Esophagus (tissue), 2 donors: Measurements from ENCODE around the gene SH2D7. TPM values are rescaled to one million over a fixed set of nuclear protein-coding genes. Genes with fewer than 3 reads are reported as not detected.

Source experiments
- H3K27ac ChIP-seq, 2 donors: one replicate each; pipeline ENCODE4 v1.5.1; 2013; ENCODE audit warnings: low read depth in 2 of 2, mild to moderate bottlenecking in 2 of 2, inconsistent platforms in 1 of 2, low read length in 1 of 2, moderate library complexity in 1 of 2
- H3K27me3 ChIP-seq, 2 donors: one replicate each; pipeline ENCODE4 v1.6.1; 2013; ENCODE audit warnings: low read length in 2 of 2, control low read depth in 1 of 2, mild to moderate bottlenecking in 1 of 2; ENCODE audit not compliant: insufficient read depth in 2 of 2, control insufficient read depth in 1 of 2
- H3K36me3 ChIP-seq, 2 donors: one replicate each; pipeline ENCODE4 v1.6.1; 2013; ENCODE audit warnings: low read length in 1 of 2; ENCODE audit not compliant: control insufficient read depth in 2 of 2, insufficient read depth in 2 of 2
- H3K4me1 ChIP-seq, 2 donors: one replicate each; pipeline ENCODE4 v1.6.1; 2013; ENCODE audit warnings: low read length in 1 of 2; ENCODE audit not compliant: control insufficient read depth in 2 of 2, insufficient read depth in 2 of 2
- H3K4me3 ChIP-seq, 2 donors: one replicate each; pipeline ENCODE4 v1.5.1; 2013; ENCODE audit warnings: low read length in 2 of 2, mild to moderate bottlenecking in 2 of 2, low read depth in 1 of 2, moderate library complexity in 1 of 2
- H3K9me3 ChIP-seq, 2 donors: one replicate each; pipeline ENCODE4 v1.6.1; 2013; ENCODE audit warnings: mild to moderate bottlenecking in 2 of 2, low read depth in 1 of 2, low read length in 1 of 2, moderate library complexity in 1 of 2; ENCODE audit not compliant: control insufficient read depth in 2 of 2, insufficient read depth in 1 of 2
- WGBS, 2 donors: extraction: QIAGEN DNeasy Blood & Tissue Kit; methylation state at CpG; one replicate each; pipeline ENCODE4 v1.1.7; 2013; 5-methylcytosine and 5-hydroxymethylcytosine counted together
- polyA plus RNA-seq, 2 donors: library from polyadenylated mRNA; stranded (reverse); fragments of 200-250 nt; gene quantifications; one replicate each; pipeline ENCODE4 v1.2.3, GENCODE V29; 2013
- donor health status: healthy with polysubstance abuse.
- donor health status: Bipolar disorder and iron deficiency.

SH2D7 gene
- polyA plus RNA-seq, 2 donors, result not detected

DNA sequence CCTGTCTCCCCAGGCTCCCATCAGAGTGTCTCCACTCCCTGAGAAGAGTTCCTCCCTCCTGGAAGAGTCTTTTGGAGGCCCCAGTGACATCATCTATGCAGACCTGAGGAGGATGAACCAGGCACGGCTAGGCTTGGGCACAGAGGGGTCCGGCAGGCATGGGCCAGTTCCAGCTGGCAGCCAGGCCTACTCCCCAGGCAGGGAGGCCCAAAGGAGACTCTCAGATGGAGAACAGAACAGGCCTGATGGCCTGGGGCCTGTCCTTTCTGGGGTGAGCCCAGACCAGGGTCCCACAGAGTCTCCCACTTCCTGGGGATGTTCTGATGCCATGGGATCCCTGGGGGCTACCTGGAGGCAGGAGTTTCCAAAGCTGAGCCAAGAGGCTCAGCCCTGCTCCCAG lies 8.5 kb downstream of the SH2D7 start:
- no peaks in the 10 kb centered on the region for H3K9me3 ChIP-seq
- WGBS, 2 donors, result 82 to 86% methylated on average over 2 of the region's 2 CpGs
- no peaks in the 10 kb centered on the region for H3K27me3 ChIP-seq
- H3K27ac ChIP-seq, result no peak overlapping the region
- no peak overlapping the region for H3K4me3 ChIP-seq
- no peaks in the 10 kb centered on the region for H3K4me1 ChIP-seq
- H3K36me3 ChIP-seq, result no peaks in the 10 kb centered on the region

DNA sequence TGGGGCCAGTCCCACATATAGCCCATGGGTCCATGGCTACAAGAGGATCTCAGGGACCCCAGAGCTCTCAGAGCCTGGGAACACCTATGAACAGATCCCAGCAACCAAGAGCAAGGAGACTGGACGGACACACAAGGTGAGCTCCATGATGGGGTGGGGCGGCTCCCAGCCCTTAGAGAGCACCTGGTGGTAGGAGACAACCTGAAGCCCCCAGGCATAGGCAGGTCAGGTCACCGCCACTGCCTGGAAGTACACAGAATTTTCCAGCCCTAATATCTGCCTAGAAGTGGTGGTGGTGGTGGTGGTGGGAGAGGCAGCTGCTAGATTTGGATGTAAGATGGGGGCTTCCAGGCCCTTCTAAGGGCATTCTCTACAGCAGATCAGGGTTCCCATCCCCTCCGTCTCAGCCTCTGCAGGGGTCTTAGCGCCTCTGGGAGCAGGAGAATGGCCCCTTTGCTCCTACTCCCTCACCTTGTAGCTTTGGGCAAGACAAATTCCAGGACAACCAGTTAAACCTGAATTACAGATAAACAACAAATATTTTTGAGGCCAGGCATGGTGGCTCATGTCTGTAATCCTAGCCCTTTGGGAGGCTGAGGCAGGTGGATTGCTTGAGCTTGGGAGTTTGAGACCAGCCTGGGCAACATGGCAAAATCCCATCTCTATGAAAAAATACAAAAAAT lies 9.2 kb downstream of the SH2D7 start:
- Histone ChIP-seq H3K27ac (no peak overlapping the region), H3K9me3 (no peaks in the 10 kb centered on the region), H3K36me3 (no peaks in the 10 kb centered on the region), H3K4me3 (no peak overlapping the region), H3K4me1 (no peaks in the 10 kb centered on the region), H3K27me3 (no peaks in the 10 kb centered on the region)
- WGBS, 2 donors, result 91 to 98% methylated on average over 5 of the region's 5 CpGs

DNA sequence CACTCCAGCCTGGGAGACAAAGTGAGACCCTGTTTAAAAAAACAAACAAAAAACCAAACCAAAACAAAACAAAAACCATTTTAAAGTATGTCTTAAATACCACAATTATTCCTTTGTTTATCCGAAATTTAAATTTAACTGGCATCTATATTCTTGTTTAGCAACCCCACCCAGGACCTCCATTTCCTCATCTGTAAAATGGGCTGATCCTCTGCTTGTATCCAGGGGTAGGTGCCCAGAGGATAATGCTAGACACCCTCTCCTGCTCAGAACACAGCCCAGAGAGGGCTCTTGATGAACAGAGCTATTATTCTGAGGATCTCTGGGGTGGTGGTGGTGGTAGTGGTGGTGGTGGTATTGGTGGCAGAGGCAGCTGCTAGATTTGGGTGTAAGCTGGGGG lies 9.8 kb downstream of the SH2D7 start:
- Histone ChIP-seq H3K27me3 (no peaks in the 10 kb centered on the region), H3K27ac (no peak overlapping the region), H3K36me3 (no peaks in the 10 kb centered on the region), H3K9me3 (no peaks in the 10 kb centered on the region), H3K4me1 (no peaks in the 10 kb centered on the region), H3K4me3 (no peak overlapping the region)
- 86 to 87% methylated on average over 1 of the region's 1 CpG for WGBS, 2 donors

DNA sequence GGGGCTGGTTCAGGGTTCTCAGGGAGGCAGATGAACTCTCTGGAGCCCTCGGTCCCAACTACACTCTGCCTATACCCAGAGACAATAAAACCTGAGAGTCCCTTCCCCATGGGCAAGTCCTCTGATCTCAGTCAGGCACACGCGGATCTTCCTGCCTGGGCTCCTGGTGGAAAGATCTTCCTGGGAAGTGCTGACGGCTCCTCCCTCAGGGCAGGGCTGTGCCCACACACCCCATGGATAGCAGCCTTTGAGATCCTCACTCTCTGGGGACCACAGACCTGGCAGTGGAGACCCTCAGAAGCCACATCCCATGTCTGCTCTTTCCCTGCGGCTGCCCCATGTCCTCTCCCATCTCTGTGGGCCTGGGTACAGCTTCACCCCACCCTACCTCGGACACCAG lies 10.4 kb downstream of the SH2D7 start:
- Histone ChIP-seq H3K27ac (no peak overlapping the region), H3K4me3 (no peak overlapping the region), H3K27me3 (no peaks in the 10 kb centered on the region), H3K9me3 (no peaks in the 10 kb centered on the region), H3K4me1 (no peaks in the 10 kb centered on the region), H3K36me3 (no peaks in the 10 kb centered on the region)
- 83 to 85% methylated on average over 6 of the region's 6 CpGs for WGBS, 2 donors

DNA sequence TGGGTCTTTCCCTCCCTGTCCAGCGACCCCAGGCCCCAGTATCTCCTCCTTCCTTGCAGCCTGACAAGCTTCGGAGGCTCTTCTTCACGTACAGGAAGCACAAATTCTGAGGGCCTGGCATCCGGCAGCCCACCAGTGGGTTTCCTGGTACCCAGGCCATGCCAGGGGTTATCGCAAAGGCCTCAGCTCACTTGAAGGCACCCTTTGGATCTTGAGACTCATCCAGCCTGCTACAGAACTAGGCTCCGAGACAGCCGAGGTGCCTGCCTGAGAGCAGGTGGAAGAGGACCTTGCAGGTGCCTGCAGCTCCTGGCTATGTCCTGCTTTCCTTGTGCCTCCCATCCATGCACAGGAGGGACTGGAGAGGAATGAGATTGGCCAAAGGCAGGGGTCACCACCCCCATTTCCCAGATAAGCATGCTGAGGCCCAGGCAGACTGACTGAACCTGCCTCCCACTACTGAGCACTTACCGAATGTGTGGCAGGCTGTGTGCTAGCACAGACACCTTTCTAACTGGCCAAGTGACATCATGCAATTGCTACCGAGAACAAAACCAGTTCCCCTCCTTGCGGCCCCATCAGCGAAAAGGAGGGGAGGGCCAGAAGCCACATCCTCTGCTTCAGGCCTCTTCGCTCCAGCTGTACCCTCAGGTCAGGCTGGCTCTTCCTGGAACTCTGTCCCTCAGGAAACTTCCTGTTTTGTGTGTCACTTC lies 11.2 kb downstream of the SH2D7 start:
- no peak overlapping the region for H3K27ac ChIP-seq
- H3K4me1 ChIP-seq, result no peaks in the 10 kb centered on the region
- WGBS, 2 donors, result 80% methylated on average over 12 of the region's 12 CpGs
- H3K9me3 ChIP-seq, result no peaks in the 10 kb centered on the region
- no peaks in the 10 kb centered on the region for H3K27me3 ChIP-seq
- no peaks in the 10 kb centered on the region for H3K36me3 ChIP-seq
- no peak overlapping the region for H3K4me3 ChIP-seq

DNA sequence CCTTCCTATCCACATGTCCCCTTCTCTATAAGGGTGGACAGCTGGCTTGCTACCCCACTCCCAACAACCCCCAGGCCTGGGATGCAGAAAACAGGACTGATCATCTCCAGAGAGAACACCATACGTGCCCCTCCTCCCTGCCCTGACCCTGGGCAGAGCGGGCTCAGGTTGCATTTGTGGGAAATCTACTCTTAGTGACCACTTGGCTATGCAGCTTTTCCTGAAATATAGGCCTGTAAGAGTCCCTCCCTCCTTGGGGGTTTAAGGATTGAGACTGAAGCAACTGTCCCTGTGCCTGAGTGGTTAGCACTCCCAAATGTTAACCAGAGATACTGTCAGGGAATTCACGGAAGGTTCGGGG lies 11.7 kb downstream of the SH2D7 start:
- H3K36me3 ChIP-seq, result no peaks in the 10 kb centered on the region
- H3K4me3 ChIP-seq, result no peak overlapping the region
- WGBS, 2 donors, result 92% methylated on average over 4 of the region's 4 CpGs
- no peaks in the 10 kb centered on the region for H3K4me1 ChIP-seq
- no peaks in the 10 kb centered on the region for H3K27me3 ChIP-seq
- H3K9me3 ChIP-seq, result no peaks in the 10 kb centered on the region
- H3K27ac ChIP-seq, result no peak overlapping the region

DNA sequence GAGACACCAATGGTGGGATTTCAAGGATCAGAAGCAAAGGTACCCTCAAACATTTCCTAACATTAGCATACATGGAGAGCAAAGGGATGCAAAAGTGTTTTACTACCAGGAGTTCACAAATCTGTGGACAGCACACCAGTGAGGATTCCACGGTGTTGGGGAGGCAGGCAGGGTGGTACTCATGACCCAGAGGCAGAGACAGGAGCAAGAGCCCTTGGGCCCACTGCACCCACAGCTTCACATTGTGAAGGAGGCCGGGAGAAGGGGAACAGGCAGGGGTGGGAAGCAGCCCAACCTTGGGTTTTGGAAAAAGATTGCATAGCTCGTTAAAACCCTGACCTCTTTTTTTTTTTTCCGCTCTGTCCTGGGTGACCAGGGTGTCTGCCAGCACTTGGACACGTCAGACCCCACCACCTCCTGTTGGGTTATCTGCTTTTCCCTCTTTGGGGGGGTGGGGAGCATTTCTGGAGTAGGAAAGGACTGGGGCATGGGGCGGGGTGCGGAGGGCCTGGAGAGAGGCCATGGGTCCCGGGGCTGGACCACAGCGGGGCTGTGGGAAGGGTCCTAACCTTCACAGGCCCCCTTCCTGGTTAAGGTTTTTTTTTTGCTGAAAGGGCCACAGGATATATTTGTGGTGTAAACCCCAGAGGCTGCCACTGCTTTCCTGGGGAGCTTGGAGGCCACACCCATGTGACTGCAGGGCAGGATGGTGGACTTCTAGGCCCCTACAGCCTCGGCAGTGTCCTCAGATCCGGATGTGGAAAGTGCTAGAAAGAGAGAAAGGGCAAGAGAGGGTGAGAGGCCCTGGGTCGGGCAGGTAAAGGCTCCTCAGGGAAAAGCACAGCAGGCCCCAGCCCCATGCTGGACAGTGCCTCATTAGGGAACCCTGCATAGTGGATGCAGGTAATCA lies 12.5 kb downstream of the SH2D7 start:
- no peaks in the 10 kb centered on the region for H3K9me3 ChIP-seq
- no peak overlapping the region for H3K27ac ChIP-seq
- no peak overlapping the region for H3K4me3 ChIP-seq
- no peaks in the 10 kb centered on the region for H3K36me3 ChIP-seq
- H3K4me1 ChIP-seq, result no peaks in the 10 kb centered on the region
- no peaks in the 10 kb centered on the region for H3K27me3 ChIP-seq
- WGBS, 2 donors, result 82 to 85% methylated on average over 12 of the region's 12 CpGs

DNA sequence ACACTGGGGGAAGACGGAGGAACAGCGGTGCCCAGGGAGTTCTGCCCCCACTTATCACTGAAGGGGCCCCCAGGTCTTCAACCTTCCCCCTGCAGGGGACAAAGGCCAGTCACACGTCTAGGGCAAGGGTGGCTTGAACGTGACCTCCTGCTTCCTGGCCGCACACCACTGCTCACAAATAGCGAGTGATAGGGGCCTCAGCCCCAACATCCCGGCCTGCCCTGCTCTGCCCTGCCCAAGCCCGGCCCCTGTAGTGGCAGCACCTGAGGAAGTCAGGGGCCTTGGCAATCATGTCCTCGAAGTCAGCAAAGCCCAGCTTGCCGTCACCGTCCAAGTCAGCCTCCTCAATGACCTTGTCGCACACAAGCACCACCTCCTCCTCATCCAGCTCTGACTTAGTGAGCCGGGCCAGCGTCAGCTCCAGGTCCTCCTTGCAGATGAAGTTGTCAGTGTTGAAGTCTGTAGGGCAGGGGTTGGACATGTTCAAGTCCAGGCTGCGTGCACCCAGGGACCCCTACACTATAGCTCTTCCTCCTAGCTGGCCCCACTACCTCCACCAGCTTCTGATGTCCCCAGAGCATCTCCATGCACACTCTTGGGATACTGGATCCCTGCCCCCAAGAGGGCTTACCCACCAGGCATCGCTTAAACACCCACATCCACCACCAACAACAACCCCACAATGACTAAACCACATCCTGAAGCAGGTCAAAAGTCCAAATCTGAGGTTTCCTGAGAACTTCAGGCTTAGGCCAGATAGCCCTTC lies 13.3 kb downstream of the SH2D7 start:
- Histone ChIP-seq H3K36me3 (no peaks in the 10 kb centered on the region), H3K9me3 (no peaks in the 10 kb centered on the region)
- 87 to 91% methylated on average over 16 of the region's 16 CpGs for WGBS, 2 donors

DNA sequence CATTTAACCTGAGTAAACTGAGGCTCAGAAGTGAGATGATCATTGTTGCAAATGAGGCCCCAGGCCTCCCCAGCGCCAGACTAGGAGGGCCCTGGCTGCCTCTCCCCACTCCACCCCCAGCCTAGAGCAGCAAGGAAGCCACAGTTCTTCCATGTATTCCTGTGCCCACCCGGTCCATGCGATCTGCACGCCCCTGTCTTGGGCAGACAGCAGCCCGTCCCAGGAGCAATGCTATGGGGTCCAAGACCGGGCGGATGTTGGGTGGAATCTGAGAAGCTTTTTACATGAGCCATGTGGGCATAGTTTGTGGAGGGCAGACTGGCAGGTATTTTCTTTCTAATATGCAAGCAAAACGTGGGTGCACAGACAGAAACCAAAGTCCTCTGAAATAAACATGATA lies 15.1 kb downstream of the SH2D7 start:
- Histone ChIP-seq H3K9me3 (no peaks in the 10 kb centered on the region), H3K27me3 (no peaks in the 10 kb centered on the region), H3K27ac (no peak overlapping the region), H3K4me1 (no peaks in the 10 kb centered on the region), H3K4me3 (no peak overlapping the region), H3K36me3 (no peaks in the 10 kb centered on the region)
- WGBS, 2 donors, result 92% methylated on average over 8 of the region's 8 CpGs

More for the DNA sequence above, 13.3 kb downstream of the SH2D7 start:
- H3K27ac ChIP-seq, result no peak overlapping the region
- no peaks in the 10 kb centered on the region for H3K27me3 ChIP-seq
- H3K4me1 ChIP-seq, result no peaks in the 10 kb centered on the region
- no peak overlapping the region for H3K4me3 ChIP-seq
